Spinal cord (tissue), 10 donors: Measurements from ENCODE around the gene TNIP1. TPM values are rescaled to one million over a fixed set of nuclear protein-coding genes. Genes with fewer than 3 reads are reported as not detected.

Experiments used
- DNase-seq, 6 donors: peaks; one replicate each; pipeline versions ENCODE4 v3.0.0 to v3.0.0-alpha.2; 2013 to 2015; ENCODE audit warnings: low spot score in 6 of 6, low read depth in 4 of 6
- H3K27ac ChIP-seq: one replicate; pipeline ENCODE4 v1.5.1; 2013; ENCODE audit warnings: low read depth, low read length, control low read depth
- H3K27me3 ChIP-seq: one replicate; pipeline ENCODE4 v1.6.1; 2013; ENCODE audit warnings: low read length; ENCODE audit not compliant: control insufficient read depth, insufficient read depth
- H3K36me3 ChIP-seq: one replicate; pipeline ENCODE4 v1.6.1; 2013; ENCODE audit warnings: low read length; ENCODE audit not compliant: control insufficient read depth, insufficient read depth
- H3K4me1 ChIP-seq: one replicate; pipeline ENCODE4 v1.6.1; 2013; ENCODE audit warnings: low read length; ENCODE audit not compliant: control insufficient read depth, insufficient read depth
- H3K4me3 ChIP-seq: one replicate; pipeline ENCODE4 v1.5.1; 2013; ENCODE audit warnings: low read depth, low read length, control low read depth
- H3K9me3 ChIP-seq: one replicate; pipeline ENCODE4 v1.6.1; 2013; ENCODE audit warnings: low read length; ENCODE audit not compliant: control insufficient read depth, insufficient read depth
- WGBS: methylation state at CpG from one replicate; pipeline ENCODE4 v1.1.5; 2013; ENCODE audit warnings: missing lambda C conversion rate; ENCODE audit not compliant: insufficient coverage; 5-methylcytosine and 5-hydroxymethylcytosine counted together
- long read RNA-seq, 4 donors: transcript quantifications; one replicate each; lab custom pipeline, GENCODE V29; 2026
- polyA plus RNA-seq, 2 donors: library from polyadenylated mRNA; unstranded; fragments of 120-200 nt; gene quantifications; one replicate each; pipeline ENCODE4 v1.2.1, GENCODE V29; 2013; ENCODE audit not compliant: insufficient read length in 2 of 2
- total RNA-seq, 2 donors: library from RNA; depleted of rRNA in 1 of 2; stranded (reverse); fragments of 120-200 nt in 1 of 2; fragments of >200 nt in 1 of 2; gene quantifications; one replicate each; pipeline versions ENCODE4 v1.2.3 to v1.2.4, GENCODE V29; 2013 to 2014
- donor health status: healthy.

Gene TNIP1, protein sequence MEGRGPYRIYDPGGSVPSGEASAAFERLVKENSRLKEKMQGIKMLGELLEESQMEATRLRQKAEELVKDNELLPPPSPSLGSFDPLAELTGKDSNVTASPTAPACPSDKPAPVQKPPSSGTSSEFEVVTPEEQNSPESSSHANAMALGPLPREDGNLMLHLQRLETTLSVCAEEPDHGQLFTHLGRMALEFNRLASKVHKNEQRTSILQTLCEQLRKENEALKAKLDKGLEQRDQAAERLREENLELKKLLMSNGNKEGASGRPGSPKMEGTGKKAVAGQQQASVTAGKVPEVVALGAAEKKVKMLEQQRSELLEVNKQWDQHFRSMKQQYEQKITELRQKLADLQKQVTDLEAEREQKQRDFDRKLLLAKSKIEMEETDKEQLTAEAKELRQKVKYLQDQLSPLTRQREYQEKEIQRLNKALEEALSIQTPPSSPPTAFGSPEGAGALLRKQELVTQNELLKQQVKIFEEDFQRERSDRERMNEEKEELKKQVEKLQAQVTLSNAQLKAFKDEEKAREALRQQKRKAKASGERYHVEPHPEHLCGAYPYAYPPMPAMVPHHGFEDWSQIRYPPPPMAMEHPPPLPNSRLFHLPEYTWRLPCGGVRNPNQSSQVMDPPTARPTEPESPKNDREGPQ
- 10 to 100 TPM; 25.5 to 63.7 TPM for total RNA-seq
- polyA plus RNA-seq: 10 to 100 TPM; 51.9 to 52.9 TPM
- long read RNA-seq, donor 1, partial matches to known transcripts: 5 of 11 reads
- long read RNA-seq, donor 1, other reads (novel, unspliced or antisense): 0 of 11 reads
- long read RNA-seq, donor 2, partial matches to known transcripts: 0 of 1 reads
- long read RNA-seq, donor 2, other reads (novel, unspliced or antisense): 0 of 1 reads
- long read RNA-seq, donor 3, partial matches to known transcripts: 0 of 3 reads
- long read RNA-seq, donor 3, other reads (novel, unspliced or antisense): 0 of 3 reads
- long read RNA-seq, donor 4, partial matches to known transcripts: 6 of 16 reads
- long read RNA-seq, donor 4, other reads (novel, unspliced or antisense): 0 of 16 reads

DNA sequence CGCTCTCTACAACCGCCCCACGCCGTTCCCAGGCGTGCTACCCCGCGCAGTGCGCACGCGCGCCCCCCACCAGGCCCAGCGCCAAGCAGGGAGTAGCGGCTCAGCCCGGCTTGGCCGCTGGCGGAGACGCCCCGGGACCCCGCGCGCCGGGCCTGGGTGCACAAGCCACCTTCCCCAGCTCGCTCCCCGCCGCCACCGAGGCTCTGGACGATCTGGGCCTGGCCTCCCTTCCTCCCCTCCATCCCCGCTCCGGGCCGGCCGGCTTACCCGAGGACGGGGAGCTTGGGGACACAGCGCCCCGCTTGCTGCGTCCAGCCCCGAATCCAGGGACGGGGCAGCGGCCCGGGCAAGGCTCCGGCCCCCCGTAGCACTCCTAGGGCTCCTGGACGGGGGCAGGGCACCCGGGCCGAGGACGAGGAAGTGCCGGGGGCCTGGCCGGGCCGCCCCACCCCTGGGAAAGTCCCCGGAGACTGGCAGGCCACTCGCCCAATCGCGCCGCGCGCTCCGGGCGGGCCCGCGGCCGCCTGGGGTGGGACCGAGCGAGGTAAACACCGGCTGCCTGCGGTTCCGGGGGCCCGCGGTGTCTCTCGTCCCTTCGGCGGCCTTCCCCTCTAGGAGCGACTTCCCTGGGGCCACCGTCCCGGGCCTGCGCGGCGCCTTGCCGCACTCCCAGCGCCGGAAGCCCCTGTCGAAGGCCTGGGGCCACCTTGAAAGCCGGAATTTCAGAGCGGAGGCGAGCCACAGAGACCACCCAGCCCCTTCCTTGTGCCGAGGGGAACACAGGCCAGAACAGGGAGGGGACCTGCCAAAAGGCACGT, at the start of gene TNIP1:
TSS of gene TNIP1 (minus strand) at position 422 of the 818 bp plus-strand sequence. CDS start 15,939 bp downstream, outside the sequence.
- under 1% methylated on average over 86 of the region's 86 CpGs for WGBS

DNA sequence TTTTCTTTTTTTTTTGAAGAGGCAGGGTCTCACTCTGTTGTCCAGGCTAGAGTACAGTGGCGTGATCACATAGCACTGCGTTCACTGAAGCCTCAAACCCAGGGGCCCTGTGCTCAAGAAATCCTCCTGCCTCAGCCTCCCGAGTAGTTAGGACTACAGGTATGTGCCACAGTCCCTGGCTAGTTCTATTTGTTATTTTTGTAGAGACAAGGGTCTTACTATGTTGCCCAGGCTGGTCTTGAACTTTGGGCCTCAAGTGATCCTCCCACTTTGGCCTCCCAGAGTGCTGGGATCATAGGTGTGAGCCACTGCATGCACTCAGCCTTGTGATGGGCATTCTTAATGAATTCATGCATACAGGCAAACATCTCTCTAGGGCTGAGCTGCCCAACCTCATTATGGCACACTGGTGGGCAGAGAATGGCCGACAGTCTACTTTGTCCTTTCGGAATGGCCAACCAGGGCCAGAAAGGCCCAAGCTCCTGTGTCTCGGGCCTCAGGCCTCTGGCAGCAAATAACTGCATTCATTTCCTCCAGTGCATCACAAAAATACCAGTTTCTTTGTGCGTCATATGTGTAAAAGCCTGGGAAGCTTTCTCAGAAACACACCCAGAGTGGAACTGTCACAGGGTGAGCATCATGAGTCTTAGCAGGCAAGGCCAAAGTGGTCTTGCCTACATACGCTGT, 49.5 kb upstream of the TNIP1 start:
- WGBS: 96% methylated on average over 8 of the region's 8 CpGs
- Histone ChIP-seq H3K4me3 (no peak overlapping the region), H3K27ac (no peak overlapping the region), H3K4me1 (peaks cover 19% of the 10 kb centered on the region), H3K27me3 (no peaks in the 10 kb centered on the region), H3K9me3 (no peaks in the 10 kb centered on the region), H3K36me3 (peaks cover 86% of the 10 kb centered on the region)
- no peak for DNase-seq

More for the DNA sequence above, at the start of gene TNIP1:
- H3K27ac ChIP-seq: peak within 1 kb of the TSS; percentile 98
- no peaks in the 10 kb centered on the region for H3K36me3 ChIP-seq
- peak; percentile 57 to 96 (median 76) for DNase-seq
- H3K27me3 ChIP-seq: no peaks in the 10 kb centered on the region
- H3K9me3 ChIP-seq: no peaks in the 10 kb centered on the region
- peak within 1 kb of the TSS; percentile 83 for H3K4me3 ChIP-seq
- peaks cover 21% of the 10 kb centered on the region for H3K4me1 ChIP-seq

DNA sequence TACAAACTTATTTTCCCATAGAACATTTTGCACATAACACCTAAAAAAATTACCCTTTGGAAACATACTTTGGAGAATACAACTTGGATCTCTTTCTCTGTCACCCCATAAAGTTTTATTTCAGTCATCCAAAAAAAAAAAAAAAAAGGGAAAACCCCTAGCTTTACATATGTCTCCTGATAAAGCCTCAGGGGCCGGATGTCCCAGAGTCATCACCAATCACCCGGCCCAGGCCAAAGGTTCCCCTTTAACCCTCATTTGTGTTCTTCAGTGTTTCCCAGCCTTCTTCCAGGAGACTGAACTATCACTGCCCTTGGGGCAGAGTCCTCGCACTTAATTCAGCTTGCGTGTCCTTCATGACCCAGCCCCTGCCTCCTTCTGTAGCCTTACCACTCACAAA, 48.0 kb upstream of the TNIP1 start:
- peaks cover 27% of the 10 kb centered on the region for H3K4me1 ChIP-seq
- no peaks in the 10 kb centered on the region for H3K9me3 ChIP-seq
- 100% methylated on average over 4 of the region's 4 CpGs for WGBS
- no peaks in the 10 kb centered on the region for H3K27me3 ChIP-seq
- peaks cover 82% of the 10 kb centered on the region for H3K36me3 ChIP-seq
- no peak for DNase-seq
- H3K4me3 ChIP-seq: no peak overlapping the region
- no peak overlapping the region for H3K27ac ChIP-seq

DNA sequence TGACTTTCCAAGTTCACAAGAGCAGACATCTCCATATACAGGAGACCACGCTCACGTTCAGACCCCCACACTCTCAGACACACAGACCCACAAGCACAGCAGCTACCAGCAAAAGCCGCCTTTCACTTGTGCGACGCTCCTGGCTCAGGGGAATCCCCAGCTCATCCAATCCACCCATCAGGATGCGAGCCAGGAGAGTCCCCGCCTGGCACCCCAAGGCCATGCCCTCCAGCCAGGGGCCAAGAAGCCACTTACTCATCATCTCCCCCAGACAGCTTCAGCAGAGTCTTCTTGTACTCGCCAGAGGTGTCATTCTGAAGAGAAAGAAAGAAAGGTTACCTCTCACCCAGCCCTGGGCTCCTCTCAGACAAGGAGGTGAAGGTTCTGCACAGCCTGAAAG, 47.1 kb upstream of the TNIP1 start:
- Histone ChIP-seq H3K27me3 (no peaks in the 10 kb centered on the region), H3K36me3 (peaks cover 82% of the 10 kb centered on the region), H3K4me3 (no peak overlapping the region), H3K27ac (no peak overlapping the region), H3K9me3 (no peaks in the 10 kb centered on the region), H3K4me1 (peaks cover 28% of the 10 kb centered on the region)
- WGBS: 95% methylated on average over 5 of the region's 8 CpGs
- no peak for DNase-seq

DNA sequence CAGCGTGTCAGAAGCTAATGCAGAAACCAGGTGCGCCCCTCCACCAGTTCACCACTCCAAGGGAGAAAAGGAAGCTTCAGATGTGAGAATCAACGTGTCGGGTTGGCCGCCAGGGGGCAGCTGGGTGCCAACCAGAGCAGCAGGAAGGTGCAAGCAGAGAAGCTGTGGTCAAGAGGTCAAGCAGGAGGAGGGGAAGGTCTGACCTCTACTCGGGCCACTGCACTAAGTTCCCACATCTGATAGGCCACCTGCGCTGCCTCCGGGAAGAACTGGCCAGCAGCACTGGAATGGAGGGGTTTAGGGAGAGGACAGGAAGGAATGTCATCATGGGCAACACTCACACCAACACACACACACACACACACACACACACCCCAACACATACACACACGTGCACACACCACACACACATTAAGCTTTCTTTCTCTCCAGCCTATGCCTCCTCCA, 45.4 kb upstream of the TNIP1 start:
- Histone ChIP-seq H3K27ac (no peak overlapping the region), H3K4me3 (no peak overlapping the region), H3K9me3 (no peaks in the 10 kb centered on the region), H3K4me1 (peaks cover 28% of the 10 kb centered on the region), H3K36me3 (peaks cover 83% of the 10 kb centered on the region), H3K27me3 (no peaks in the 10 kb centered on the region)
- 14% methylated on average over 4 of the region's 9 CpGs for WGBS
- peak in 3 of 6 donors; percentile 28 to 79 (median 69) for DNase-seq

DNA sequence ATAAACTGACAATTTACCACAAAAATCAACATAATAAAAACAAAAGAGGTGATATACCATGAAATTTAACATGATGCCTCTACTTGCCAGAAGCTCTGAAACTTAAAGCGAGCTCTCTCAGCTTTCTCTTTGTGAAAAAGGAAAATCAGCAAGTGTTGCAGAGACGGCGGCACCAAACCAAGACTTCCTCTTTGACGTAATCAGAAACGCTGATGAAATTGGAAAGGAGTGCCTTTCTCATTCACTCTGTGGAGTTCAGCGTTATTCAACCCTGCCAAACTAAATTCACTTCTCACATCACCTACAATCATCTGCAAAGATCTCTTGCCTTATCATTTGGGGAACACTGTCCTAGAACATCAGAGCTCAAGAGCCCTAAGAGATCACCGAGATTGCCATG, 44.6 kb upstream of the TNIP1 start:
- 44% methylated on average over 3 of the region's 7 CpGs for WGBS
- Histone ChIP-seq H3K4me1 (peaks cover 28% of the 10 kb centered on the region), H3K36me3 (peaks cover 75% of the 10 kb centered on the region), H3K9me3 (no peaks in the 10 kb centered on the region), H3K27me3 (no peaks in the 10 kb centered on the region), H3K27ac (no peak overlapping the region), H3K4me3 (no peak overlapping the region)
- no peak for DNase-seq

DNA sequence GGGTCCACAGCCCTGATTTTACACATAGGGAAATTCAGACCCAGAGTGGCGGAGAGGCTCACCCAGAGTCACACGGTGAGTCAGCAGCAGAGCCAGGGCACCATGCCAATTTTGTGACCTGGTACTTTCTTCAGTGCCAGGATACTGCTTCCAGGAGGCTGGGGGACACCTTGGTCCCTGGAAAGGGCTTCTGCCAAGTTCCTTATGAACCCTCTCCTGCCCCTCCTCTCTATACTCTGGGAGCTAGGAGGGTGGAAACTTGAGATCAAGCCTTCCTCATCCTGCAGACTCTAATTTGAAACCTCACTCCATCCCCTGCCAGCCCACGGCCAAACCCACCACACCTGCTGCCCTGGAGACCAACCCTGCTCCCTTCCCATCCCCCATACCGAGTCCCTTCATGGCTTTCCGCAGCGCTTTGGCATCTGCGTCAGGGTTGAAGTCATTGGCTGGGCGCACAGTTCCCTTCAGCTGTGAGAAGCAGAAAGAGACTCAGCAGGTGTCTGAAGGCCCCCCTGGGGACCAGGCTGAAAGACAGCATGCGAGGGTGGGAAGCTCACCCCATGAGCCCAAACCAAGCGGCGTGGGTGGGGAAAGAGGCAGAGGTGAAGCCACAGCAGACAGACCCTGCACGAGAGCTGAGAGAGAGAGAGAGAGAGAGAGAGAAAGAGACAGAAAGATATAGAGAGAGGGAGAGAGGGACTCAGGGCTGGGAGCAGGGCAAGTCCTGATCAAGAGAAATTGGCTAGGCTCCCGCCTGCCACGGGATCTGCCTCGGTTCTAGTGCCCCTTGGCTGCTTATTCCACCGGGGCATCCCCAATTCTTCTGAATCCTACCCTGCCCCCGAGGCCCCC, 43.3 kb upstream of the TNIP1 start:
- no peaks in the 10 kb centered on the region for H3K9me3 ChIP-seq
- H3K36me3 ChIP-seq: peaks cover 74% of the 10 kb centered on the region
- peaks cover 28% of the 10 kb centered on the region for H3K4me1 ChIP-seq
- 55% methylated on average over 16 of the region's 17 CpGs for WGBS
- H3K27me3 ChIP-seq: no peaks in the 10 kb centered on the region
- no peak overlapping the region for H3K4me3 ChIP-seq
- H3K27ac ChIP-seq: no peak overlapping the region
- no peak for DNase-seq

DNA sequence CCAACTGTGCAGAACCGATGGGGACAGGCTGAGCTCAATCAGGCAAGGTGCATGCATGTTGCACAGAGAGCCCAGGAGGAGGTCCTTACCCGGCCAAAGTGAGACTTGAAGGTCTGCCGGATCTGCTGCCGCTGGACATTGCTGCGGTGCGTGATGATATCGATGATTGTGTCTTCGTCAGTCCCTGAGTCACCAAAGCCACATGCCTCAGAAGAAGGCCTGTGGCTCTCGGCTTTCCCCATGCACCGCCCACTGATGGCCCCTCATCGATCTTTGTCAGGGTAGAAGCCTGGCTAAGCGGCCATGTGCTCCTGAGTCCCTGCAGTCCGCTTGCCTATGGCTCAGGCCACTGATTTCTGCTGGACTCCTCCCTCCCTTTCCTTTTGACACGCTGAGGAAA, 42.0 kb upstream of the TNIP1 start:
- Histone ChIP-seq H3K36me3 (peaks cover 74% of the 10 kb centered on the region), H3K4me1 (peaks cover 28% of the 10 kb centered on the region), H3K27ac (no peak overlapping the region), H3K9me3 (no peaks in the 10 kb centered on the region), H3K27me3 (no peaks in the 10 kb centered on the region), H3K4me3 (no peak overlapping the region)
- DNase-seq: no peak
- WGBS: 96% methylated on average over 12 of the region's 14 CpGs
